ENCODE measurements around the gene ROMO1. TPM values are rescaled to one million over a fixed set of nuclear protein-coding genes. Genes with fewer than 3 reads are reported as not detected.
A peak's percentile ranks its signal among the peaks of the same experiment; 100 is the strongest.

The ROMO1 gene
- total and polyA plus RNA-seq, 2 experiments from 2014 or later, result 152 to 881 TPM

- ATAC-seq, result no peak
- peaks cover 98% of the 10 kb centered on the region for H3K36me3 Mint-ChIP-seq (ENCODE audit: low read depth)
- Histone ChIP-seq H2AFZ (no peak overlapping the region), H3K9me2 (ENCODE audit: insufficient read depth) (no peaks in the 10 kb centered on the region), H3K36me3 (ENCODE audit: insufficient read depth) (peaks cover 97% of the 10 kb centered on the region), H3K79me2 (replicated peaks; ENCODE audit: insufficient read depth) (peaks cover 58% of the 10 kb centered on the region), H3K27ac (ENCODE audit: low read depth) (peak overlapping the region; percentile 55), H3K27me3 (ENCODE audit: insufficient read depth) (no peaks in the 10 kb centered on the region), H3K4me1 (ENCODE audit: insufficient read depth) (no peaks in the 10 kb centered on the region), H3F3A (replicated peaks; ENCODE audit: low read depth) (peaks cover 38% of the 10 kb centered on the region), H3K4me3 (no peak overlapping the region), H3K4me2 (no peak overlapping the region), H4K20me1 (replicated peaks; ENCODE audit: insufficient read depth) (peaks cover 59% of the 10 kb centered on the region)
- TF ChIP-seq EZH2 (IDR thresholded peaks at IDR 0.05; ENCODE audit: low read depth, unreplicated experiment) (no peak), ZNF331 (CRISPR knock-in tag; IDR thresholded peaks at IDR 0.05; ENCODE audit: low read depth) (no peak), EZH2phosphoT487 (IDR thresholded peaks at IDR 0.05; ENCODE audit: unreplicated experiment) (no peak), CREB1 (CRISPR knock-in tag; IDR thresholded peaks at IDR 0.05; ENCODE audit: low read depth) (no peak)
- TF ChIP-seq, protein P1, sequence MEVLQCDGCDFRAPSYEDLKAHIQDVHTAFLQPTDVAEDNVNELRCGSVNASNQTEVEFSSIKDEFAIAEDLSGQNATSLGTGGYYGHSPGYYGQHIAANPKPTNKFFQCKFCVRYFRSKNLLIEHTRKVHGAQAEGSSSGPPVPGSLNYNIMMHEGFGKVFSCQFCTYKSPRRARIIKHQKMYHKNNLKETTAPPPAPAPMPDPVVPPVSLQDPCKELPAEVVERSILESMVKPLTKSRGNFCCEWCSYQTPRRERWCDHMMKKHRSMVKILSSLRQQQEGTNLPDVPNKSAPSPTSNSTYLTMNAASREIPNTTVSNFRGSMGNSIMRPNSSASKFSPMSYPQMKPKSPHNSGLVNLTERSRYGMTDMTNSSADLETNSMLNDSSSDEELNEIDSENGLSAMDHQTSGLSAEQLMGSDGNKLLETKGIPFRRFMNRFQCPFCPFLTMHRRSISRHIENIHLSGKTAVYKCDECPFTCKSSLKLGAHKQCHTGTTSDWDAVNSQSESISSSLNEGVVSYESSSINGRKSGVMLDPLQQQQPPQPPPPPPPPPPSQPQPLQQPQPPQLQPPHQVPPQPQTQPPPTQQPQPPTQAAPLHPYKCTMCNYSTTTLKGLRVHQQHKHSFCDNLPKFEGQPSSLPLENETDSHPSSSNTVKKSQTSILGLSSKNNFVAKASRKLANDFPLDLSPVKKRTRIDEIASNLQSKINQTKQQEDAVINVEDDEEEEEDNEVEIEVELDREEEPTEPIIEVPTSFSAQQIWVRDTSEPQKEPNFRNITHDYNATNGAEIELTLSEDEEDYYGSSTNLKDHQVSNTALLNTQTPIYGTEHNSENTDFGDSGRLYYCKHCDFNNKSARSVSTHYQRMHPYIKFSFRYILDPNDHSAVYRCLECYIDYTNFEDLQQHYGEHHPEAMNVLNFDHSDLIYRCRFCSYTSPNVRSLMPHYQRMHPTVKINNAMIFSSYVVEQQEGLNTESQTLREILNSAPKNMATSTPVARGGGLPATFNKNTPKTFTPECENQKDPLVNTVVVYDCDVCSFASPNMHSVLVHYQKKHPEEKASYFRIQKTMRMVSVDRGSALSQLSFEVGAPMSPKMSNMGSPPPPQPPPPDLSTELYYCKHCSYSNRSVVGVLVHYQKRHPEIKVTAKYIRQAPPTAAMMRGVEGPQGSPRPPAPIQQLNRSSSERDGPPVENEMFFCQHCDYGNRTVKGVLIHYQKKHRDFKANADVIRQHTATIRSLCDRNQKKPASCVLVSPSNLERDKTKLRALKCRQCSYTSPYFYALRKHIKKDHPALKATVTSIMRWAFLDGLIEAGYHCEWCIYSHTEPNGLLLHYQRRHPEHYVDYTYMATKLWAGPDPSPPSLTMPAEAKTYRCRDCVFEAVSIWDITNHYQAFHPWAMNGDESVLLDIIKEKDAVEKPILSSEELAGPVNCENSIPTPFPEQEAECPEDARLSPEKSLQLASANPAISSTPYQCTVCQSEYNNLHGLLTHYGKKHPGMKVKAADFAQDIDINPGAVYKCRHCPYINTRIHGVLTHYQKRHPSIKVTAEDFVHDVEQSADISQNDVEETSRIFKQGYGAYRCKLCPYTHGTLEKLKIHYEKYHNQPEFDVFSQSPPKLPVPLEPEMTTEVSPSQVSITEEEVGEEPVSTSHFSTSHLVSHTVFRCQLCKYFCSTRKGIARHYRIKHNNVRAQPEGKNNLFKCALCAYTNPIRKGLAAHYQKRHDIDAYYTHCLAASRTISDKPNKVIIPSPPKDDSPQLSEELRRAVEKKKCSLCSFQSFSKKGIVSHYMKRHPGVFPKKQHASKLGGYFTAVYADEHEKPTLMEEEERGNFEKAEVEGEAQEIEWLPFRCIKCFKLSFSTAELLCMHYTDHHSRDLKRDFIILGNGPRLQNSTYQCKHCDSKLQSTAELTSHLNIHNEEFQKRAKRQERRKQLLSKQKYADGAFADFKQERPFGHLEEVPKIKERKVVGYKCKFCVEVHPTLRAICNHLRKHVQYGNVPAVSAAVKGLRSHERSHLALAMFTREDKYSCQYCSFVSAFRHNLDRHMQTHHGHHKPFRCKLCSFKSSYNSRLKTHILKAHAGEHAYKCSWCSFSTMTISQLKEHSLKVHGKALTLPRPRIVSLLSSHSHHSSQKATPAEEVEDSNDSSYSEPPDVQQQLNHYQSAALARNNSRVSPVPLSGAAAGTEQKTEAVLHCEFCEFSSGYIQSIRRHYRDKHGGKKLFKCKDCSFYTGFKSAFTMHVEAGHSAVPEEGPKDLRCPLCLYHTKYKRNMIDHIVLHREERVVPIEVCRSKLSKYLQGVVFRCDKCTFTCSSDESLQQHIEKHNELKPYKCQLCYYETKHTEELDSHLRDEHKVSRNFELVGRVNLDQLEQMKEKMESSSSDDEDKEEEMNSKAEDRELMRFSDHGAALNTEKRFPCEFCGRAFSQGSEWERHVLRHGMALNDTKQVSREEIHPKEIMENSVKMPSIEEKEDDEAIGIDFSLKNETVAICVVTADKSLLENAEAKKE (CRISPR knock-in tag; IDR thresholded peaks at IDR 0.05), result no peak
- TF ChIP-seq, protein P2, sequence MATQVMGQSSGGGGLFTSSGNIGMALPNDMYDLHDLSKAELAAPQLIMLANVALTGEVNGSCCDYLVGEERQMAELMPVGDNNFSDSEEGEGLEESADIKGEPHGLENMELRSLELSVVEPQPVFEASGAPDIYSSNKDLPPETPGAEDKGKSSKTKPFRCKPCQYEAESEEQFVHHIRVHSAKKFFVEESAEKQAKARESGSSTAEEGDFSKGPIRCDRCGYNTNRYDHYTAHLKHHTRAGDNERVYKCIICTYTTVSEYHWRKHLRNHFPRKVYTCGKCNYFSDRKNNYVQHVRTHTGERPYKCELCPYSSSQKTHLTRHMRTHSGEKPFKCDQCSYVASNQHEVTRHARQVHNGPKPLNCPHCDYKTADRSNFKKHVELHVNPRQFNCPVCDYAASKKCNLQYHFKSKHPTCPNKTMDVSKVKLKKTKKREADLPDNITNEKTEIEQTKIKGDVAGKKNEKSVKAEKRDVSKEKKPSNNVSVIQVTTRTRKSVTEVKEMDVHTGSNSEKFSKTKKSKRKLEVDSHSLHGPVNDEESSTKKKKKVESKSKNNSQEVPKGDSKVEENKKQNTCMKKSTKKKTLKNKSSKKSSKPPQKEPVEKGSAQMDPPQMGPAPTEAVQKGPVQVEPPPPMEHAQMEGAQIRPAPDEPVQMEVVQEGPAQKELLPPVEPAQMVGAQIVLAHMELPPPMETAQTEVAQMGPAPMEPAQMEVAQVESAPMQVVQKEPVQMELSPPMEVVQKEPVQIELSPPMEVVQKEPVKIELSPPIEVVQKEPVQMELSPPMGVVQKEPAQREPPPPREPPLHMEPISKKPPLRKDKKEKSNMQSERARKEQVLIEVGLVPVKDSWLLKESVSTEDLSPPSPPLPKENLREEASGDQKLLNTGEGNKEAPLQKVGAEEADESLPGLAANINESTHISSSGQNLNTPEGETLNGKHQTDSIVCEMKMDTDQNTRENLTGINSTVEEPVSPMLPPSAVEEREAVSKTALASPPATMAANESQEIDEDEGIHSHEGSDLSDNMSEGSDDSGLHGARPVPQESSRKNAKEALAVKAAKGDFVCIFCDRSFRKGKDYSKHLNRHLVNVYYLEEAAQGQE (IDR thresholded peaks at IDR 0.05; ENCODE audit: unreplicated experiment), result no peak
- peaks cover 10% of the 10 kb centered on the region for H3K27me3 Mint-ChIP-seq (ENCODE audit: insufficient read depth, low read depth, poor library complexity)
- no peaks in the 10 kb centered on the region for H3K9me3 Mint-ChIP-seq
- no peak for DNase-seq (ENCODE audit: low spot score)
- no peak overlapping the region for H3K4me3 Mint-ChIP-seq
- no peak overlapping the region for H3K27ac Mint-ChIP-seq
- no peaks in the 10 kb centered on the region for H3K4me1 Mint-ChIP-seq
Measured at GRCh38 chr20:35710039-35710438, 10.8 kb downstream of the ROMO1 start.

Data from GM23338 (cell line).